GM23338 (cell line): ENCODE results near the gene SLAIN1. TPM values are rescaled to one million over a fixed set of nuclear protein-coding genes. Genes with fewer than 3 reads are reported as not detected.

ENCODE experiments used
- ATAC-seq: fragments of 200-7000 bp; cut with Tn5 transposase; 3 replicates; pipeline ENCODE4 v1.9.1; 2020
- DNase-seq: peaks from one replicate; pipeline ENCODE4 v3.0.0-alpha.2; 2015; ENCODE audit warnings: low spot score
- H2AFZ ChIP-seq: fragments of 200-600 bp; sonication (generic); 2 replicates; pipeline ENCODE4 v1.8.0; 2016; ENCODE audit warnings: antibody characterized with exemption, mild to moderate bottlenecking, moderate library complexity
- H3F3A ChIP-seq: fragments of 200-600 bp; sonication (generic); replicated peaks from 2 replicates; pipeline ENCODE4 v1.8.0; 2017; ENCODE audit warnings: antibody characterized with exemption, mixed run types, low read depth
- H3K27ac ChIP-seq: fragments of 200-600 bp; sonication (generic); 2 replicates; pipeline ENCODE4 v1.6.1; 2016; ENCODE audit warnings: low read depth
- H3K27me3 ChIP-seq: fragments of 200-600 bp; sonication (generic); 2 replicates; pipeline ENCODE4 v1.8.0; 2016; ENCODE audit warnings: mild to moderate bottlenecking, mixed run types, moderate library complexity; ENCODE audit not compliant: insufficient read depth
- H3K36me3 ChIP-seq: fragments of 200-600 bp; sonication (generic); 2 replicates; pipeline ENCODE4 v1.8.0; 2016; ENCODE audit warnings: mild to moderate bottlenecking; ENCODE audit not compliant: insufficient read depth
- H3K4me1 ChIP-seq: fragments of 200-600 bp; sonication (generic); 2 replicates; pipeline ENCODE4 v1.8.0; 2016; ENCODE audit warnings: mild to moderate bottlenecking, moderate library complexity; ENCODE audit not compliant: insufficient read depth
- H3K4me2 ChIP-seq: fragments of 200-600 bp; sonication (generic); 2 replicates; pipeline ENCODE4 v1.7.1; 2017; ENCODE audit warnings: mixed run types
- H3K4me3 ChIP-seq: fragments of 200-600 bp; sonication (generic); 2 replicates; pipeline ENCODE4 v1.6.1; 2016; ENCODE audit warnings: mixed run types
- H3K79me2 ChIP-seq: fragments of 200-600 bp; sonication (generic); replicated peaks from 2 replicates; pipeline ENCODE4 v1.8.0; 2017; ENCODE audit warnings: mild to moderate bottlenecking; ENCODE audit not compliant: insufficient read depth
- H3K9me2 ChIP-seq: fragments of 200-600 bp; sonication (generic); 2 replicates; pipeline ENCODE4 v1.8.0; 2017; ENCODE audit not compliant: insufficient read depth
- H4K20me1 ChIP-seq: fragments of 200-600 bp; sonication (generic); replicated peaks from 2 replicates; pipeline ENCODE4 v1.8.0; 2017; ENCODE audit warnings: mild to moderate bottlenecking; ENCODE audit not compliant: insufficient read depth
- H3K27ac Mint-ChIP-seq: 2 replicates; pipeline ENCODE4 v1.8.0; 2020; ENCODE audit warnings: inconsistent platforms, mild to moderate bottlenecking, moderate library complexity, mixed read lengths
- H3K27me3 Mint-ChIP-seq: 3 replicates; pipeline ENCODE4 v1.8.0; 2022; ENCODE audit warnings: low read depth, mild to moderate bottlenecking, moderate library complexity, mixed read lengths, inconsistent platforms; ENCODE audit not compliant: insufficient read depth, poor library complexity
- H3K36me3 Mint-ChIP-seq: 3 replicates; pipeline ENCODE4 v1.8.0; 2021; ENCODE audit warnings: low read depth, mild to moderate bottlenecking, inconsistent platforms, moderate library complexity, mixed read lengths
- H3K4me1 Mint-ChIP-seq: 3 replicates; pipeline ENCODE4 v1.8.0; 2020; ENCODE audit warnings: mild to moderate bottlenecking, inconsistent platforms, mixed read lengths
- H3K4me3 Mint-ChIP-seq: 3 replicates; pipeline ENCODE4 v1.8.0; 2021; ENCODE audit warnings: moderate library complexity, mild to moderate bottlenecking, inconsistent platforms, mixed read lengths
- H3K9me3 Mint-ChIP-seq: 3 replicates; pipeline ENCODE4 v1.8.0; 2020; ENCODE audit warnings: moderate library complexity, mild to moderate bottlenecking, inconsistent platforms, mixed read lengths
- CREB1 ChIP-seq: fragments of 250-450 bp; sonication (Bioruptor Pico); IDR thresholded peaks from 2 replicates; pipeline ENCODE4 v1.5.0; 2020; ENCODE audit warnings: low read depth, mild to moderate bottlenecking, moderate library complexity
- CTCF ChIP-seq, 2 experiments: fragments of 200-600 bp in 1 of 2; sonication (generic) in 1 of 2; conservative IDR thresholded peaks; 2 replicates each; pipeline versions ENCODE4 v1.5.1 to v1.6.1; 2016 to 2017; ENCODE audit warnings: antibody characterized with exemption in 2 of 2, low read depth in 2 of 2, mild to moderate bottlenecking in 2 of 2, moderate library complexity in 1 of 2
- ETS1 ChIP-seq: IDR thresholded peaks from 2 replicates; pipeline ENCODE4 v1.6.1; 2016; ENCODE audit warnings: antibody characterized with exemption
- EZH2 ChIP-seq: fragments of 200-600 bp; sonication (generic); IDR thresholded peaks from one replicate; pipeline ENCODE4 v1.8.0; 2017; ENCODE audit warnings: antibody characterized with exemption, mild to moderate bottlenecking, low read depth; ENCODE audit not compliant: unreplicated experiment
- EZH2phosphoT487 ChIP-seq: fragments of 200-600 bp; sonication (generic); IDR thresholded peaks from one replicate; pipeline ENCODE4 v1.8.1; 2018; ENCODE audit warnings: antibody characterized with exemption; ENCODE audit not compliant: unreplicated experiment
- JUNB ChIP-seq: IDR thresholded peaks from one replicate; pipeline ENCODE4 v1.6.1; 2016; ENCODE audit warnings: antibody characterized with exemption; ENCODE audit not compliant: unreplicated experiment
- NANOG ChIP-seq: IDR thresholded peaks from 2 replicates; pipeline ENCODE4 v1.6.1; 2016; ENCODE audit warnings: antibody characterized with exemption, borderline replicate concordance
- POLR2AphosphoS5 ChIP-seq: IDR thresholded peaks from 2 replicates; pipeline ENCODE4 v1.6.1; 2016; ENCODE audit warnings: antibody characterized with exemption, low read depth
- REST ChIP-seq: IDR thresholded peaks from one replicate; pipeline ENCODE4 v1.6.1; 2018; ENCODE audit warnings: antibody characterized with exemption; ENCODE audit not compliant: unreplicated experiment
- STAT1 ChIP-seq: IDR thresholded peaks from one replicate; pipeline ENCODE4 v1.6.1; 2016; ENCODE audit warnings: antibody characterized with exemption; ENCODE audit not compliant: unreplicated experiment
- ZNF114 ChIP-seq: fragments of 250-450 bp; sonication (Bioruptor Pico); IDR thresholded peaks from 2 replicates; pipeline ENCODE4 v1.5.0; 2020; ENCODE audit warnings: mild to moderate bottlenecking, moderate library complexity
- ZNF331 ChIP-seq: fragments of 250-450 bp; sonication (Bioruptor Pico); IDR thresholded peaks from 2 replicates; pipeline ENCODE4 v1.5.0; 2020; ENCODE audit warnings: low read depth, mild to moderate bottlenecking, moderate library complexity
- ZNF462 ChIP-seq: fragments of 250-450 bp; sonication (Bioruptor Pico); IDR thresholded peaks from 2 replicates; pipeline ENCODE4 v1.5.0; 2020; ENCODE audit warnings: mild to moderate bottlenecking, moderate library complexity
- polyA plus RNA-seq: library from polyadenylated mRNA; unstranded; fragments of >200 nt; fragmentation: Nextera tagmentation; extraction: Ambion mirVana; gene quantifications from 2 replicates; pipeline ENCODE4 v1.2.1, GENCODE V29; 2016
- total RNA-seq: library from RNA; depleted of rRNA; stranded (reverse); fragments of >200 nt; shearing (Covaris generic); gene quantifications from 2 replicates; pipeline ENCODE4 v1.2.3, GENCODE V29; 2014

The SLAIN1 gene
- total and polyA plus RNA-seq, 2 experiments from 2014 or later = 16.3 to 44.2 TPM

GRCh38 chr13:77687799-77688198, 9.7 kb upstream of the SLAIN1 start:
- DNase-seq (no peak), ATAC-seq (no peak)
- H3K27ac Mint-ChIP-seq = no peak overlapping the region
- H3K9me2 ChIP-seq = no peaks in the 10 kb centered on the region
- no peak overlapping the region for H3K27ac ChIP-seq
- no peaks in the 10 kb centered on the region for H3F3A ChIP-seq
- no peaks in the 10 kb centered on the region for H3K79me2 ChIP-seq
- no peaks in the 10 kb centered on the region; the same call in 2 of the 3 replicates for H3K9me3 Mint-ChIP-seq
- no peak overlapping the region for H3K4me3 Mint-ChIP-seq
- TF ChIP-seq NANOG (no peak), EZH2phosphoT487 (no peak), REST (no peak), ETS1 (no peak), JUNB (no peak), CREB1 (CRISPR knock-in tag) (no peak), CTCF (conservative IDR thresholded peaks at IDR 0.05; ENCODE audit: low read depth in 2 of 2) (no peak), EZH2 (no peak), ZNF114 (no peak), POLR2AphosphoS5 (no peak), ZNF462 (no peak), STAT1 (no peak), ZNF331 (no peak)
- no peaks in the 10 kb centered on the region for H3K27me3 ChIP-seq
- no peaks in the 10 kb centered on the region for H3K4me1 Mint-ChIP-seq
- no peaks in the 10 kb centered on the region for H4K20me1 ChIP-seq
- H2AFZ ChIP-seq = no peak overlapping the region
- H3K4me2 ChIP-seq = no peak overlapping the region
- no peaks in the 10 kb centered on the region for H3K36me3 Mint-ChIP-seq
- no peak overlapping the region for H3K4me3 ChIP-seq
- no peaks in the 10 kb centered on the region for H3K27me3 Mint-ChIP-seq
- H3K4me1 ChIP-seq = no peaks in the 10 kb centered on the region
- no peaks in the 10 kb centered on the region for H3K36me3 ChIP-seq
